H9 (cell line): Measurements from ENCODE around the gene MRPS27. TPM values are rescaled to one million over a fixed set of nuclear protein-coding genes. Genes with fewer than 3 reads are reported as not detected.

Source experiments
- DNase-seq: peaks from one replicate; pipeline ENCODE4 v3.0.0-alpha.2; 2017
- H2AFZ ChIP-seq: one replicate; pipeline ENCODE4 v1.6.1; 2013; ENCODE audit warnings: mild to moderate bottlenecking, low read length, control low read depth, moderate library complexity
- H2AK5ac ChIP-seq: 2 replicates; pipeline ENCODE4 v1.6.1; 2013; ENCODE audit warnings: low read length, control low read depth, mixed read lengths; ENCODE audit not compliant: insufficient read length
- H2BK120ac ChIP-seq: one replicate; pipeline ENCODE4 v1.6.1; 2013; ENCODE audit warnings: low read depth, mild to moderate bottlenecking, low read length, control low read depth, inconsistent platforms; ENCODE audit not compliant: poor library complexity, severe bottlenecking
- H2BK12ac ChIP-seq: 2 replicates; pipeline ENCODE4 v1.6.1; 2013; ENCODE audit warnings: low read length, control low read depth, mixed read lengths, low read depth; ENCODE audit not compliant: insufficient read length
- H2BK15ac ChIP-seq: 2 replicates; pipeline ENCODE4 v1.6.1; 2013; ENCODE audit warnings: low read depth, low read length, control low read depth
- H2BK20ac ChIP-seq: one replicate; pipeline ENCODE4 v1.6.1; 2013; ENCODE audit warnings: low read depth, mild to moderate bottlenecking, low read length, control low read depth, inconsistent platforms; ENCODE audit not compliant: poor library complexity, severe bottlenecking
- H2BK5ac ChIP-seq: 2 replicates; pipeline ENCODE4 v1.6.1; 2013; ENCODE audit warnings: low read length, control low read depth, mixed read lengths; ENCODE audit not compliant: insufficient read length
- H3K14ac ChIP-seq: 2 replicates; pipeline ENCODE4 v1.6.1; 2013; ENCODE audit warnings: low read length, control low read depth; ENCODE audit not compliant: insufficient read depth
- H3K18ac ChIP-seq: 2 replicates; pipeline ENCODE4 v1.6.1; 2013; ENCODE audit warnings: low read depth, mild to moderate bottlenecking, mixed read lengths, low read length, control low read depth; ENCODE audit not compliant: insufficient read length
- H3K23ac ChIP-seq: 2 replicates; pipeline ENCODE4 v1.6.1; 2013; ENCODE audit warnings: low read length, control low read depth, mixed read lengths, low read depth; ENCODE audit not compliant: insufficient read length
- H3K23me2 ChIP-seq: 2 replicates; pipeline ENCODE4 v1.6.1; 2013; ENCODE audit warnings: low read depth, mild to moderate bottlenecking, mixed read lengths, low read length, control low read depth; ENCODE audit not compliant: insufficient read length, poor library complexity, severe bottlenecking
- H3K27ac ChIP-seq: 2 replicates; pipeline ENCODE4 v1.5.1; 2013; ENCODE audit warnings: low read length, control low read depth, mixed read lengths, low read depth; ENCODE audit not compliant: insufficient read length
- H3K27me3 ChIP-seq: 2 replicates; pipeline ENCODE4 v1.6.1; 2013; ENCODE audit warnings: low read length, control low read depth, inconsistent platforms; ENCODE audit not compliant: insufficient read depth
- H3K4ac ChIP-seq: 2 replicates; pipeline ENCODE4 v1.6.1; 2013; ENCODE audit warnings: low read depth, mild to moderate bottlenecking, control low read depth, inconsistent platforms, low read length, moderate library complexity
- H3K4me1 ChIP-seq: 2 replicates; pipeline ENCODE4 v1.6.1; 2013; ENCODE audit warnings: low read length, control low read depth, inconsistent platforms; ENCODE audit not compliant: insufficient read depth
- H3K4me2 ChIP-seq: 2 replicates; pipeline ENCODE4 v1.6.1; 2013; ENCODE audit warnings: low read length, control low read depth, mixed read lengths; ENCODE audit not compliant: insufficient read length, insufficient read depth
- H3K56ac ChIP-seq: 2 replicates; pipeline ENCODE4 v1.6.1; 2013; ENCODE audit warnings: low read depth, mild to moderate bottlenecking, mixed read lengths, low read length, control low read depth; ENCODE audit not compliant: insufficient read length
- H3K79me1 ChIP-seq: 2 replicates; pipeline ENCODE4 v1.6.1; 2013; ENCODE audit warnings: low read depth, mild to moderate bottlenecking, moderate library complexity, low read length, control low read depth, inconsistent platforms; ENCODE audit not compliant: insufficient read depth, poor library complexity, severe bottlenecking
- H3K79me2 ChIP-seq: 2 replicates; pipeline ENCODE4 v1.6.1; 2013; ENCODE audit warnings: low read length, control low read depth, inconsistent platforms; ENCODE audit not compliant: insufficient read depth
- H3K9ac ChIP-seq: 2 replicates; pipeline ENCODE4 v1.6.1; 2013; ENCODE audit warnings: low read length, control low read depth, mixed read lengths; ENCODE audit not compliant: insufficient read length; ENCODE audit errors: extremely low read depth
- H3K9me3 ChIP-seq: one replicate; pipeline ENCODE4 v1.6.1; 2013; ENCODE audit warnings: low read depth, low read length, inconsistent platforms; ENCODE audit not compliant: control insufficient read depth
- H3T11ph ChIP-seq: one replicate; pipeline ENCODE4 v1.6.1; 2013; ENCODE audit warnings: mild to moderate bottlenecking, low read length, control low read depth, inconsistent platforms
- H4K20me1 ChIP-seq: one replicate; pipeline ENCODE4 v1.6.1; 2013; ENCODE audit not compliant: control insufficient read depth, insufficient read length, insufficient read depth
- H4K5ac ChIP-seq: 2 replicates; pipeline ENCODE4 v1.6.1; 2013; ENCODE audit warnings: low read depth, mild to moderate bottlenecking, mixed read lengths, low read length, control low read depth; ENCODE audit not compliant: insufficient read length
- H4K8ac ChIP-seq: replicated peaks from 2 replicates; pipeline ENCODE4 v1.6.1; 2013; ENCODE audit warnings: low read length, control low read depth, mixed read lengths, low read depth; ENCODE audit not compliant: insufficient read length
- H4K91ac ChIP-seq: 2 replicates; pipeline ENCODE4 v1.6.1; 2013; ENCODE audit warnings: low read depth, mild to moderate bottlenecking, moderate library complexity, mixed read lengths, low read length, control low read depth; ENCODE audit not compliant: insufficient read length
- H3K27ac Mint-ChIP-seq, 3 experiments: 2 replicates in 2 of 3; 3 replicates in 1 of 3; pipeline ENCODE4 v1.8.0; 2020 to 2021; ENCODE audit warnings: mixed read lengths in 3 of 3, mild to moderate bottlenecking in 1 of 3, moderate library complexity in 1 of 3
- H3K27me3 Mint-ChIP-seq: 2 replicates; pipeline ENCODE4 v1.8.0; 2021; ENCODE audit warnings: low read depth, mild to moderate bottlenecking, moderate library complexity, mixed read lengths
- H3K36me3 Mint-ChIP-seq, 3 experiments: 2 replicates in 2 of 3; 3 replicates in 1 of 3; pipeline ENCODE4 v1.8.0; 2020 to 2021; ENCODE audit warnings: low read depth in 3 of 3, mixed read lengths in 3 of 3; ENCODE audit not compliant: insufficient read depth in 1 of 3
- H3K4me1 Mint-ChIP-seq, 2 experiments: 2 replicates each; pipeline ENCODE4 v1.8.0; 2020; ENCODE audit warnings: mixed read lengths in 2 of 2
- H3K4me3 Mint-ChIP-seq, 2 experiments: 2 replicates in 1 of 2; 3 replicates in 1 of 2; pipeline ENCODE4 v1.8.0; 2020 to 2021; ENCODE audit warnings: mild to moderate bottlenecking in 2 of 2, mixed read lengths in 2 of 2, moderate library complexity in 1 of 2
- H3K9me3 Mint-ChIP-seq, 2 experiments: 2 replicates in 1 of 2; 3 replicates in 1 of 2; pipeline ENCODE4 v1.8.0; 2020; ENCODE audit warnings: mild to moderate bottlenecking in 2 of 2, mixed read lengths in 2 of 2, moderate library complexity in 1 of 2
- WGBS: extraction: QIAGEN DNeasy Blood & Tissue Kit; methylation state at CpG from one replicate; pipeline ENCODE4 v1.1.7; 2013; ENCODE audit warnings: missing lambda C conversion rate, low lambda C conversion rate, mixed read lengths; ENCODE audit not compliant: insufficient read length; ENCODE audit errors: extremely low coverage; 5-methylcytosine and 5-hydroxymethylcytosine counted together
- total RNA-seq: library from RNA; stranded (reverse); gene quantifications from 2 replicates; pipeline ENCODE4 v1.2.1, GENCODE V29; 2021
- TF ChIP-seq, protein P1 (sequence below): fragments of 200-600 bp; sonication (generic); conservative IDR thresholded peaks from 3 replicates; pipeline ENCODE4 v1.8.0; 2021; ENCODE audit warnings: antibody characterized with exemption, mild to moderate bottlenecking

MRPS27 gene
- total RNA-seq, 1 experiment from 2014 or later = 83.3 TPM

DNA sequence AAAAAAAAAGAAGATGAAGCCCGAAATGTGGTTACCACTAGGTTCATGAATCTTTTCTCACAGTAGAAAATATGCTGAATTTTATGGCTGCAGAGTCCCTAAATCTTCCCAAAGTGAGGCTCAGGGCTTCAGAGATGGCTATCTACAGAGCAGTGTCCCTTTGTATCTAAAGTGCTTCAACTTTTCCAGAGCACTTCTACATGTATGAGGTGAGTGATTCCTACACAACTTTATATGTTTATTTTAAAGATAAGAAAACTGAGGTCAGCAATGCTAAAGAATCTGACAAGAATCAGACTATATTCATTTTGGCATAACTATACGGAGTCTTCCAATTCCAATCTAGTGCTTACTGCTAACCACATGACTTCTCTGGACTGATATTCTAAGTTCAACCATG, 53.2 kb downstream of the MRPS27 start:
- Histone ChIP-seq H3K27ac (no peak overlapping the region), H2AK5ac (no peak overlapping the region), H4K5ac (no peak overlapping the region), H3T11ph (no peak overlapping the region), H3K9ac (no peak overlapping the region), H3K9me3 (no peaks in the 10 kb centered on the region), H3K18ac (no peak overlapping the region), H2AFZ (no peak overlapping the region), H4K91ac (no peak overlapping the region), H3K4me2 (no peak overlapping the region), H3K23me2 (no peaks in the 10 kb centered on the region), H2BK12ac (no peak overlapping the region), H2BK15ac (no peak overlapping the region), H3K79me2 (no peaks in the 10 kb centered on the region), H3K56ac (no peak overlapping the region), H3K14ac (no peak overlapping the region), H4K8ac (no peak overlapping the region), H2BK5ac (no peak overlapping the region), H3K4me1 (no peaks in the 10 kb centered on the region), H3K23ac (no peak overlapping the region), H2BK120ac (no peak overlapping the region), H4K20me1 (no peaks in the 10 kb centered on the region), H2BK20ac (no peak overlapping the region), H3K79me1 (no peaks in the 10 kb centered on the region), H3K27me3 (no peaks in the 10 kb centered on the region), H3K4ac (no peak overlapping the region)
- TF ChIP-seq, protein P1, sequence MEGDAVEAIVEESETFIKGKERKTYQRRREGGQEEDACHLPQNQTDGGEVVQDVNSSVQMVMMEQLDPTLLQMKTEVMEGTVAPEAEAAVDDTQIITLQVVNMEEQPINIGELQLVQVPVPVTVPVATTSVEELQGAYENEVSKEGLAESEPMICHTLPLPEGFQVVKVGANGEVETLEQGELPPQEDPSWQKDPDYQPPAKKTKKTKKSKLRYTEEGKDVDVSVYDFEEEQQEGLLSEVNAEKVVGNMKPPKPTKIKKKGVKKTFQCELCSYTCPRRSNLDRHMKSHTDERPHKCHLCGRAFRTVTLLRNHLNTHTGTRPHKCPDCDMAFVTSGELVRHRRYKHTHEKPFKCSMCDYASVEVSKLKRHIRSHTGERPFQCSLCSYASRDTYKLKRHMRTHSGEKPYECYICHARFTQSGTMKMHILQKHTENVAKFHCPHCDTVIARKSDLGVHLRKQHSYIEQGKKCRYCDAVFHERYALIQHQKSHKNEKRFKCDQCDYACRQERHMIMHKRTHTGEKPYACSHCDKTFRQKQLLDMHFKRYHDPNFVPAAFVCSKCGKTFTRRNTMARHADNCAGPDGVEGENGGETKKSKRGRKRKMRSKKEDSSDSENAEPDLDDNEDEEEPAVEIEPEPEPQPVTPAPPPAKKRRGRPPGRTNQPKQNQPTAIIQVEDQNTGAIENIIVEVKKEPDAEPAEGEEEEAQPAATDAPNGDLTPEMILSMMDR = no peak
- Mint-ChIP-seq H3K36me3 (peaks cover 0 to 12% (median 3%) of the 10 kb centered on the region in 3 experiments; a peak in 3 of 7 replicates), H3K4me1 (peaks cover 0 to 6% of the 10 kb centered on the region in 2 experiments; a peak in 1 of 4 replicates), H3K9me3 (no peaks in the 10 kb centered on the region), H3K27ac (no peak overlapping the region), H3K4me3 (no peak overlapping the region), H3K27me3 (no peaks in the 10 kb centered on the region)
- no CpG with 5 or more reads among the region's 2 CpGs for WGBS
- no peak for DNase-seq
